HUDEP-2 (cell line): ENCODE data around the gene ADGRF5.

Experiments
- DNase-seq, 76 experiments: peaks; one replicate each; lab custom pipeline; 2025; ENCODE audit not compliant: unreplicated experiment in 76 of 76; lab: John Stamatoyannopoulos, UW

The ADGRF5 gene

GRCh38 chr6:46933751-46934150 lies 12.0 kb upstream of the ADGRF5 start:
- no peak for DNase-seq

DNA sequence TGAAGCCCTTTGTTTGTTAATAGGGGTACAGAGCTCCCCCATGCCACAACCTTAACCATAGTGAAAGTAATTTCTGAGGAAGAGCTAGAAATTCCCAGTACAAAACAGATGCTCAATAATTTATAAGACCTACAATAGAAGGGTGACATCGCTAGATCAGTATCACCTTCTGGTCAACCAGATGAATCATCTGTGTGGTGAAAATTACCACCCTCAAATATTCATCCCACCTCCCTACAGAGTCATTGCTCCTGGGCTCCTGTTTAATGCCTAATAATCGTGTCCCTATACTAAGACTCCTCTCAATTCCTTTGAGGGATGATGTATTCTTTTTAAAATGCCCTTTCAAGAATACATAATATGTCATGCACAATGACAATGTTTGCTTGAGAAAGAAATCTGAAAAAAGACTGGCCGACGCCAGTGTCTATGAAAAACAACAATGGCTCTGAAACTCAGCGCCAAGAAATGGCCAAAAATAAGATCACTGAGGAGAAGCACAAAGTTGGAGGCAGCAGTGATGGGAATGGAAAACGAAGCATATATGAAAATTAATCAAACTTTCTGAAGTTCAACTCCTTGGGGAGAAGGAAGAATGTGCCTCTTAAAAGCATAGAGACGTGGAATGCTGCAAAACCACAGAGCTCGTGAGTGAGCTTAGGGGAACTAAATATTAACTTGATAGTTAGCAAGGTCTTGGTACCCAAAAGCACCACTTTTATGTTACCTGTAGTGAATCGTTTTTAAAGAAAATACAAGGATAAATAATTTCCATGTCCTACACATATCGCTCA lies 11.0 kb upstream of the ADGRF5 start:
- DNase-seq: no peak

DNA sequence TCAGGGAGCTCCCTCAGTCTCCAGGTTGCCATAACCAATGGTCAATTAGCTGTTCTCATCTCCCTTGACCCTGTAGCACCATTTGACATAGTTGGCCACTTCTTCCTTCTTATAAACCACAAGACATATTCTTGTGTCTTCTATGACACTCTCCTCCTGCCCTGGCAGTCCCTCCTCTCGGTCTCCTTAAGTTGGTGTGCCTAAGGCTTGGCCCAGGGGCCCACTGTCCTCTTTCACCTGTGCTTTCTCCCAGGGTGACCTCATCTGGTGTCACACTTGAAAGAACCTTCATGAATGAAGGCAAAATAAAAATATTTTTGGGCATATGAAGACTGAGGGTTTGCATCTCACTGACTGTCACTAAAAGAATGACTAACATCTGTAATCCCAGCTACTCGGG lies 9.7 kb upstream of the ADGRF5 start:
- no peak for DNase-seq

DNA sequence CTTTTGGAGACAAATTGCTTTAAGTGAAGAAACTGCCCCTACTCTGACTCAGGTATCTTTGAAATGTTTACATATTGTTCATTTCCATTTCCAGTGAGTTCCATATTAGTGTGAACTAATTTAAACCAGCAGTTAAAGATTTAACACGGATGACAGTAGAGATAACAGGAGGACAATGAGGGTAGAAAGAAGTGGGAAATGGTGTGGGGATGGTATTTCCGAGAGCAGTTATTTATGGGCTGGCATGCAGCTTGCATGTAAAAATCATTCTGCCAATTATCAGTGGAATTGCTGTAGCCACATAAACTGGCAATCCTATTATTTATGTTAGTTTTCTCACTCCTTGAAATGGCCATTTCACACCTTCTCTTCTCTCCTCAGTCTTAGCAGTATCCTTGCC lies 8.6 kb upstream of the ADGRF5 start:
- no peak for DNase-seq

GRCh38 chr6:46927066-46927465 lies 5.3 kb upstream of the ADGRF5 start:
- no peak for DNase-seq

DNA sequence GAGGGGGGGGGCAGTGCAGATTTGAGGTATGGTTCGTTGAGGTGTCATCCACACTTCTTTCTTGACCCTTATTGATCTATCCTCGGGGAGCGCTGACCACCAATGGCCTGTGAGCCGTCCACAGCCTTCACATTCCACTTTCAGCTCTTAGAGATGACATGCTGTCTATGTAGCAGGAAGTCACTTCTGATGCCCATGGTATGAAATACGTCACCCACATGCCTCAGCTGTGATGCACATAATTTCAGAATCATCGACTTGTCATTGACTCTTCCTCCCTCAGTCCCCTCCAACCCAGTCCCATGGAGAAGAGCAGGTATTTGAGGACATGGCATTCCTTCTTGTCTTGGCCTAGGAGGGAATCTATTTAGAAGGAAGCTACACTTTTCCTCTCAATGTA lies 4.7 kb upstream of the ADGRF5 start:
- no peak for DNase-seq

DNA sequence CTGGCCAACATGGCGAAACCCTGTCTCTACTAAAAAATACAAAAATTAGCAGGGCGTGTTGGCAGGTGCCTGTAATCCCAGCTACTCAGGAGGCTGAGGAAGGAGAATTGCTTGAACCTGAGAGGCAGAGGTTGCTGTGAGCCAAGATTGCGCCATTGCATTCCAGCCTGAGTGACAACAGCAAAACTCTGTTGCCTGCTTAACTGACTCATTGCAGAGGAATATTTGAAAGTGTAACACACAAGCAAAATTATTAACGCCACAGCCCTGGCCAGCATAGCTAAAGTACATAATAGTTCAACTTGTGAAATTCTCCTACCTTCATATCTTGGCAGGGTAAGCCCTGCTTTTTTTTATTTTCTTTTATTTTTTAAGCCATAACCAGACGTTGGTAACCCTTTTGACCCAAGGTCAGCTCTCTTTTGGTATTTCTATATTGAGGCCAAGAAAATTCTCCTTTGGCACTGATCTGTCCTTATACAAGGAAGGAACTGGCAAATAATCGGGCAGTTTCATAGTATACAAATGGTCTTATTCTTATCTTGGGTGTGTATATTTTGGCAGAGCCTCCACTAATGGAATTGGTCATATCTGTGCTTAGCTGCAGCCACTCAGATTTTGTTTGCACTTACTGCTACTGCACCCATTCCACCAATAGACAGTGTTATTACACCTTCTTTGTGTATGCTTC lies 4.0 kb upstream of the ADGRF5 start:
- no peak for DNase-seq

- no peak for DNase-seq
Observed at GRCh38 chr6:46923476-46923875, 1.7 kb upstream of the ADGRF5 start.

- DNase-seq: no peak
Observed at GRCh38 chr6:46921059-46921458, 679 bp downstream of the ADGRF5 start.

DNA sequence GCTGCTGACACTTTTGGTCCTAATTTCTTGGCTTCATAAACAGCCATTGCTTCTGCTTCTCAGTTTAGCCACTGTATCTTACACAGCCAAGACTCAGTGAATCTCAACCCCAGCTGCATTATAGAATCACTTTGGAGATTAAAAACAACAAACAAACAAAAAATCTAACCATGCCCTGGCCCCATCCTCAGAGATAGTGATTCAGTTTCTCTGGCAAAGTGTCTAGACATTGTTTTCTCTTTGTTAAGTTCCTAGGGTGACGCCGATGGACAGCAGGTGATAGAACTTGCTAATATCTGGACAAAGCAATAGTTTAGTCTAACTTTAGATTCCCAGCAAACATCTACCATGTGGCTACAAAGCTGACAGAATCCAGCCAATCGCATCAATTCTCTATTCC lies 2.9 kb downstream of the ADGRF5 start:
- DNase-seq: no peak

DNA sequence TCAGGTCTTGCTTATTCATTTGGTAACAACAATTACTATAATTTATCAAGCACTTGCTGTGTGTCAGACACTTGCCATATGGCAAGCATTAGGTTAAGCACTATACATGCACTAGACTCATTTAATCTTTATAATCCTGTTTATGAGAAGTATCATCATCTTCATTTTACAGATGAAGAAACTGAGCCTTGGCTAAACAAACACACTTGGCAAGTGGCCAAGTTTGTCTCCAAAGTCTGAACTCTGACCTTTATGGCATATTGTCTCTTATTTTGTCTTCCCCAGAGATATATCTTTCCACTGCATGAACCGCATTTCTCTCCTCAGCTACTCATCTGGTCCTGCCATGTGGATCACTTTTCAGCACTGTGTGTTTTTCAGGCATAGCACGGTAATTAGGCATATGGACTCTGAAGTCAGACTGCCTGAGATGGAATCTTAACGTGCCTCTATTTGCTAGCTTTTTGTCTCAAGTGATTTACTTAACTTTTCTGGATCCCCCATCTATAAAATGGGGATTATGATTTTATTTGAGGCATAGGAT lies 4.7 kb downstream of the ADGRF5 start:
- DNase-seq: no peak

- no peak for DNase-seq
Observed at GRCh38 chr6:46915866-46916265, 5.9 kb downstream of the ADGRF5 start.

- DNase-seq: no peak
Observed at GRCh38 chr6:46915380-46915779, 6.4 kb downstream of the ADGRF5 start.

GRCh38 chr6:46914279-46914810 lies 7.4 kb downstream of the ADGRF5 start:
- peak in 1 of 76 experiments; percentile 26 for DNase-seq

DNA sequence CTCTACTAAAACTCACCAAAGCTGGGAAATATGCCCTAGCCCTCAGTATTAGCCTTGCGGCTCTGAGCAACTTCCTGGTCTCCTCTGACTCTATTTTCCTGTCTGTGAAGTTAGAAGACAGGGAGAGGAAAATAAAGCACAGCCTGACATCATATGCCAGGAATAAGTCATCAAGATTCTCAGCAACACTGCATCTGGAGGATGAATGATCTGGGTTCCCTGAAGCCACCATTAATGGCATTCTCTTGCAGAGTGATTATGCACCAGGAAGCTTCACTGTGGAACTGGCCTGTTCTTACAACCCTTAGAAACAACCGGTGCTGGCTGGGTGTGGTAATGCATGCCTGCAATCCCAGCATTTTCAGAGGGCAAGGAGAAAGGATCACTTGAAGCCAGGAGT lies 12.4 kb downstream of the ADGRF5 start:
- DNase-seq: no peak

DNA sequence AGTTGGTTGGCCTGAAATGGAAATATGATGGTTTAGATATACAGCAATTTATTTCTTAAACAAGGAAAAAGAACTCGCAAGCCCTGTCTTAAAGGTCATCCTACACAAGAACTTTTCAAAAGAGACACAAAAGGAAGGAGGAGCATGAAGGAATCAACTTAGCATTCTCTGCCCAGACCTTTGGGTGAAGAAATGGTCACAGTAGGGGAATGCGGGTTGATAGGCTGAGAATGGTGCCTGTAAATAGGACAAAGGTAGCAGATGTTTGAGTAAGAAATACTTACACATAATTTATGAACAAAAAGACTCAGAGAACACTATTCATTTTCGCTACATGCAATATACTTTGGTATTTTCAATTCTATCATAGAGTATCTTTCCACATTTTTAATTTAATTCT lies 15.0 kb downstream of the ADGRF5 start:
- DNase-seq: no peak

- DNase-seq: no peak
Observed at GRCh38 chr6:46904117-46904516, 17.6 kb downstream of the ADGRF5 start.

GRCh38 chr6:46903175-46903574 lies 18.6 kb downstream of the ADGRF5 start:
- DNase-seq: no peak

DNA sequence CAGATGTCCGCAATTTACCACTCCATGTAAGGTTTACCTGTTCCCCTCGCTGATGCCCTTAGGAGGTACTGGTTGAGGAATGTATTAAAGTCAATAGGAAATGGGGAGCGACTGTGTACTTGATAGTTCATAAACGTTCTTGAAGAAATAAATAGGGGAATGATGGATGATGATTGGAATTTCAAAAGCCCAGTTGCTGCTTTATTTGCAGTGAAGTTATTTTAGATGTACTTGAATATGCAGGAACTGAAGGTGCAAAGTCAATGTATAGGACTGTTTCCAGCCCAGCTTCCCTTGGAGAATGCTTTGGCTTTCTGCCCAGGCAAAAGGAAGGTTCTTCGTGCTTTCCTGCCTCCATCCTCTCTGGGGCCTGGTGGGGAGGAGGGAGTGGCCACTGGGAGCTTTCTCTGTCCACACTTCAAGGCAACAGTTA lies 19.8 kb downstream of the ADGRF5 start:
- no peak for DNase-seq

DNA sequence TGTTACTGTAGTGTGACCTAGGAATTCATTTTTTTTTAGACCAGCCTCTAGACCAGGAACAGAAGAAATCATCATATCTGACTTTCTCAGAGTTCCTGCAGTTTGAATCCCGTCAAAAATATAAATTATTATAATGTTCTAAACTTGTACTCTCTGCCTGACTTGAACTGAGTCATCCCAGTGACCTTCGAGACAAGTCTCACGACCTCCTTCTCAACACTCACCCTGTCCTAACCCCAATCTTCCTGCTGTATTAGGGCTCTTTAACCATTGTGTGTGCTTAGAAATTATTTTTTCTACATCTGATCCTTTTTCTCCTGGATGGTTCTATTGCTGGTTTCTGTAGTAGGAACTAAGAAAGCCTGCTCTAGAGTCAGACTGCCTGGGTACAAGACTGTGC lies 21.5 kb downstream of the ADGRF5 start:
- no peak for DNase-seq

- no peak for DNase-seq
Observed at GRCh38 chr6:46899659-46900058, 22.1 kb downstream of the ADGRF5 start.

- no peak for DNase-seq
Observed at GRCh38 chr6:46898006-46898405, 23.7 kb downstream of the ADGRF5 start.
